NCI-H2029 treated with DMSO at 0.1 percent for 48 hours (cell line): ENCODE measurements around the gene GSK3A.

ENCODE experiments used
- DNase-seq: peaks from one replicate; lab custom pipeline; 2025; lab: John Stamatoyannopoulos, UW

GSK3A gene

DNA sequence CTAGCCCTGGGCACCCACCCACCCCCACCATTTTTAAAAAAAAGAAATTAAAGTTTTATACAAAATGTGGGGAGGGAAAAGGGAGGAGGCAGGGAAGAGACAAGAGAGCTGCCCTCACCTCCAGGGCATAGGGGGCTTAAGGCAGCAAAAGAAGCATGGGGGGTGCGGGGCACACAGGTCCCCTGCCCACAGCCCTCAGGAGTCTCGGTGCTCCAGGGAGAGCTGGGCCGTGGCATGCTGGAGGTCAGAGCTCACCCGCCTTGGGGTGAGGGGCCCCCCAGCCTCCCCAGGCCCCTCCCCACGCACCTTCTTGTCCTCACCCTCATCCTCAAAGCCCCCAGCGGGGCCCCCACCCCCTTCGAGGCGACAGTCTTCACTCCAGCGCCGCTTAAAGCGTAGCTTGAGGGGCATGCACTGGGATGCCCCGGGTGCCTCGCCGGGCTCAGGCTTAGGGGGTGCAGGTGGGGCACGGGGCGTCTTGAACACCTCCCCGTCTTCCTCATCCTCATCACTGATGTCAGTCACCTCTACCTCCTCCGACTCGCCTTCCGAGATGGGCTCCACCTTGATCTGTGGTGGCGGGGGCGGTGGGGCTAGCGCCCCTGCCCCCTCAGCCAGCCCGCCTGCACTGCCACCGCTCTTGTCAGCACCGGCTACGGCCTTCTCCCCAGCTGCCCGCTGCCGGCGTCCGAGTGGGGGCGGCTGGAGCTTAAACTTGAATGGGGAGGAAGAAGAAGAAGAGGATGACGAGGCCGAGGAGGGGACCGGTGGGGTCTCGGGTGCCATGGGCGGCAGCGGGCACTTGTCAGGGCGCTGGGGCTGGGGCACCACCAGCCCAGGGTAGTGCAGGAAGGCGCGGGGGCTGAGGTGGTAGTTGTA is 6.1 kb upstream of the GSK3A start:
- DNase-seq, result no peak

DNA sequence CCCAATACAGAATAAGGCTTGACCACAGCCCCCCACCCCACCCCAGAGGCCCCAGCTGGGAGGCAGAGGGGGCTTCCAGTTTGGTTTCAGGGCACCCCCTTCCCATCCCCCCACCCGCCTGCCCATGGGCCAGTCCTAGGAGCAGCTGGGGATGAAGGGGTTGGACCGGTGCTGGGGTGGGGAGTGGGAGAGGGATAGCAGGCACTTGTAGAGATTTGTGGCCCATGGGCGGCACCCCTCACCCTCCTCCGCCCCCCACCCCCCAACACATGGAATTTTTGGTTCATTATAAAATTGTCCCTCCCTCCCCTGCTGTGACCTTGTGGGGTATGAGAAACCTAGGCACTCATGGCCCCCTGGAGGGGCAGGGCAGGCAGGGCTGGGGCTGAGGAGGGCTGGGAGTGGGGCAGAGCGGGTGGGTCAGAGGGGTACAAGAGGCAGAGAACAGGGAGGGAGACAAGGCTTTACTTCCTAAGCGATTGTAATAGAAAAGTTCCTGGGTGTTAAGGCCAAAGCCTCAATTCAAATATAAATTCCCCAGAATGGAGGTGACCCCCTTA is 5.3 kb upstream of the GSK3A start:
- no peak for DNase-seq

DNA sequence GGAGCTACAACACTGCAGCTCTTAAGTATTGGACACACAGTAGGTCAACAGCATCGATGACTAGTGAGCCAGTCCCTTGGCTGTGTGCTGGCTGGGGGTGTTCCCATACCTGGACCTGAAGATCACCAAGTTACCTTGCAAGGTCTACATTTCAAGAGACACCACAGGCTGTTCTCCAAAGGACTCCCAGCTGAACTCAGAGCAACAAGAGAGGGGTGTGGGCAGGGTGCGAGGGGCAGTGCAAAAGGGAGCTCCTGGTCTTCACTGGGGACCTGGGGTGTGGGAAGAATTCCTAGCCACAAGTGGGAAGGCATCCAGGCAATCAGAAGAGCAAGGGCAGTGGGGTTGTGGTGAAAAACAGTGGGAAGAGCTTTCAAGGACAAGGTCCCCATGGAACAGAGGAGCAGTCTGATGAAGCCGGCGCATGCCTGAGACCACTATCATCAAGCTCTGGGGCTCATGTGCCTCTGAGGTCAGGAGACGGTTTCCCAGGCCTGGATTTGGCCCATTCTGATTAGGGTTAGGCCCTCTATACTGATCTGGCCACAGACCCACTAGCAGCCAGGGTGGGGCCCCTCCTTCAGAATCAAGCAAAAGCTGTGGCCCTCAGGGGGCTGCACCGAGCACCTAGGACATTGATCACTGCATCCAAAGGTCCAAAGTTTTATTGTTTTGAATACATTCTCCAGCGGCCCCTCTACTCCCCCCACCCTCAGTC is 4.7 kb upstream of the GSK3A start:
- no peak for DNase-seq

DNA sequence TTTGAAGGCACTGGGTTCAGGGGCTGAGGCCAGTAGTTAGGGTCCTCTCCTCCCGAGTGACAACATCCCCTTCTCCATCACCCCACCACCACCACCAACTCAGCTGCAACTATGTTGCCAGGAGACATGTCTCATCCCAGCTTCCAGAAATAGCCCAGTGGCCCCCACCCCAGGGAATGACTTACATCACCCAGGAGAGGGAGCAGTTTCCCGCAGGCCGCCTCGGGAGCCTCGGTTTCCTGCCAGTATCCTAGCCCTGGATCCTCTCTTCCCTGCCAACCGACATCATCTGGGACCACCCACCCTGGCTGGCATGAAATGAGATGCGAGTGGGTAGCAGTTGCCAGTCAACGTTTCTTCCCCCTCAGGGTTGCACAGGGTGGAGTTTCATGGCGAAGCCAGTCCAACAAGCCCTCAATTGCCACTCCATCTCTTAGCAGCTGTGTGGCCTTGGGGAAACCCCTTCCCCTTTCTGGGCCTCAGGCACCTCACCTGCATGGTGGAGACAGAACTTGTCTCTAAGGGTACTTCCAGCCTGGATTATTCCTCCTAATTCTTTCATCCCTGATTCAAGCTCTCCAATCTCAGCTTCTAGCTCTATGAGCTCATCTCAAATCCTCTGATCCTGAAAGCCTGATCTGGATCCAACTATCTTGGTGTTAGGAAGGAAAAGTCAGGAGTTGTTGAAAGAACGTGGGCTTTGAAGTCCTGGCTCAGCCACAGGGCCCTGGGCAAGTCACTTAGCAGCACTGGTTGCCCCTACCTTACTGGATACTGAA is 3.9 kb upstream of the GSK3A start:
- no peak for DNase-seq

GRCh38 chr19:42245231-42245630 is 2.8 kb upstream of the GSK3A start:
- no peak for DNase-seq

GRCh38 chr19:42244347-42245220 is 2.2 kb upstream of the GSK3A start:
- peak; percentile 86 for DNase-seq

GRCh38 chr19:42242069-42242511 is 312 bp downstream of the GSK3A start:
- DNase-seq, result no peak

DNA sequence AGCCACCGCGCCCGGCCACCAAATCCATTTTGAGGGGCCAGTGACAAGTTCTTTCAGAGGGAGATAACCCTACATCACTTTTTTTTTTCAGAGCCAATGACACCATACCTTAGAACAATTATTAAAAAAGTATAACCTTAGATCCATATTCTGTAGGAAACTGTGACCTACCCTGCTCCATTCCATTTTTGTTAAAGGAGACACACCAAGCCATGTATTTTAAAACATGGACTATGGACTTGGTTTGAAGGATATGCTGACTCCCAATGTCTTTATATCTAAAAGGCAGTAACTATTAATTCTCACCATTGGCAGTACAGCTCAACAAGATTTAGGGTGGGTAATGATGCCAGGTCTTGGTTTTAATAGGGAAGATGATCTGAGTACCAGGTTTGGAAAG is 1.1 kb downstream of the GSK3A start:
- no peak for DNase-seq

GRCh38 chr19:42239544-42240220 is 2.7 kb downstream of the GSK3A start:
- no peak for DNase-seq

- no peak for DNase-seq
These were observed 7.2 kb downstream of the GSK3A start for GRCh38 chr19:42235181-42235580.

DNA sequence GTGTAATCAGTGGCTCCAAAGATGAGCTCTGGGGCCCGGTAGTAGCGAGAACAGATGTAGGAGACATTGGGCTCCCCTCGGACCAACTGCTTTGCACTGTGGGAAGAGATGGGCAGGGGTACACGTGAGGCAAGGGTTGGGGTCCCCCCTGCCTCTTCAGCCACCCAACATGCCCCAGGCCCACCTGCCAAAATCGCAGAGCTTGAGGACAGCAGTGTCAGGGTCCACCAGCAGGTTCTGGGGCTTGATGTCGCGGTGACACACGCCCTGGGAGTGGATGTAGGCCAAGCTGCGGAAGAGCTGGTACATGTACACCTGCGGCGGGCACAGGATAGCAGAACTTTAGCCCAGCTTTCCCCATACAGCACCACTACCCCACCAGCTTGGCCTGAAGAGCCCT is 8.0 kb downstream of the GSK3A start:
- DNase-seq, result no peak

GRCh38 chr19:42233678-42234292 is 8.6 kb downstream of the GSK3A start:
- no peak for DNase-seq

- DNase-seq, result no peak
These were observed 9.3 kb downstream of the GSK3A start for GRCh38 chr19:42233106-42233505.

- no peak for DNase-seq
These were observed 10.0 kb downstream of the GSK3A start for GRCh38 chr19:42232435-42232834.

DNA sequence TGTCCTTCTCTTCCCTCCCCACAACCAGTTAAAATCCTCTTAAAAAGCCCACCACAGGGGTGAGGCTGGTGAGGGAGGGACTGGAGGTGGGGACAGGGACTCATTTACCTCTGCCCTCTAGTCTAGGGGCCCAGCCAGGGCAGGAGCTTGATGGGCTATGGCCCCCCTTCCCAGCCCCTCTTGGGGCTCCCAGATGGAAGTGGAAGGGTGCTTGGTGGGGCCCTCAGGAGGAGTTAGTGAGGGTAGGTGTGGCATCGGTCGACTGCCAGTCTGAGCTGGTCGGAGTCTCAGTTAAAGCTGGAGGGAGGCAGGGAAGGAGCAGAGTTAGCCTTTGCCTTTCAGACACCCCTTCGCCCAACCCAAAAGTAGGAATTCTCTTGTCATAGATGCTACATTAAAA is 11.8 kb downstream of the GSK3A start:
- no peak for DNase-seq

GRCh38 chr19:42229855-42230351 is 12.5 kb downstream of the GSK3A start:
- DNase-seq, result no peak

DNA sequence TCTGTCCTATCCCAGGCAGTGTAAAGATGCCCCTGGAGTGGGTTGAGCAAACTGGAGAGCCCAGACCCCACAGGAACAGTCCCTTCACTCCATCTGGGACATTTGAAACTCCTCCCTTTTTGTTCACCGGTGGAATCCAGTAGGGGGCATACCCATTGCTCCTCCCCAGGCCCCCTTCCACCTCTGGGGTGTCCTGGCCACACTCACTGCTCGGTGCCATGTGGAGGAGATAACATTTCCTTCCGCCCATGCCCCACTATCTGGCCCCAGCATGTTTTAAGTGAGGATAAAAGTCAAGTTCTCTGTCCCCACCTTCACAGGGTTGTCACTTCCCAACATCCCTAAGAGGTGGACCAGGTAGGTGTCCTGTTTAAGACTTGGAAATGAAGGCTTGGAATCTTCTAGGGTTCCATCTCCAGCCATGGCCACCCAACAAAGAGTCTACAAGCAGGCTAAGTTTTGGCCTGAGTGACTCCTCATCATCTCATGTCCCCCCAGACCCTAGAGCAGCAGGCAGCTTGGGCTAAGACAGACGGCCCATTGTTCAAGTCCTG is 13.0 kb downstream of the GSK3A start:
- no peak for DNase-seq

- DNase-seq, result no peak
These were observed 13.8 kb downstream of the GSK3A start for GRCh38 chr19:42228641-42229040.

DNA sequence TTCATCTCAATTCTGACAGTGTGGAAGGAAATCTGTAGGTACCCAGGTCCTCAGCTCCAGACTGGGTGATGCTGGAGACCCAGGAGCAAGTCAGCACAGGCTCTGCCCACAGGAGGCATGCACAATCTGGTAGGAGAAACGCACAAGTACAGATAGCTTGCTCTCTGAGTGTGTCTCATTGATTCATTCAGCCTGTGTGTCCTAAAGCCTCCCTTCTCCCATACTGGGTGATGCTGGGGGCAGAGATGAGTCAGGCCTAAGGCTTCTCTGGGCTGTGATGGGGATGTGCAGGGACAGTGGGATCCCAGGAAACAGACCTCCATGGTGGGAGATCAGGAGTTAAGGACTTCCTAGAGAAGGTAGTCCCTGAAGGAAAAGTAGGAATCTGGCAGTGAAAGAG is 15.5 kb downstream of the GSK3A start:
- DNase-seq, result no peak
